GM18508 (cell line): ENCODE results near the gene BNIP5.

Experiments used
- ATAC-seq: cut with Tn5 transposase; IDR thresholded peaks from one replicate; pipeline ENCODE4 v1.9.1; 2021; ENCODE audit warnings: moderate number of reproducible peaks; ENCODE audit not compliant: insufficient read depth, unreplicated experiment

Gene BNIP5

DNA sequence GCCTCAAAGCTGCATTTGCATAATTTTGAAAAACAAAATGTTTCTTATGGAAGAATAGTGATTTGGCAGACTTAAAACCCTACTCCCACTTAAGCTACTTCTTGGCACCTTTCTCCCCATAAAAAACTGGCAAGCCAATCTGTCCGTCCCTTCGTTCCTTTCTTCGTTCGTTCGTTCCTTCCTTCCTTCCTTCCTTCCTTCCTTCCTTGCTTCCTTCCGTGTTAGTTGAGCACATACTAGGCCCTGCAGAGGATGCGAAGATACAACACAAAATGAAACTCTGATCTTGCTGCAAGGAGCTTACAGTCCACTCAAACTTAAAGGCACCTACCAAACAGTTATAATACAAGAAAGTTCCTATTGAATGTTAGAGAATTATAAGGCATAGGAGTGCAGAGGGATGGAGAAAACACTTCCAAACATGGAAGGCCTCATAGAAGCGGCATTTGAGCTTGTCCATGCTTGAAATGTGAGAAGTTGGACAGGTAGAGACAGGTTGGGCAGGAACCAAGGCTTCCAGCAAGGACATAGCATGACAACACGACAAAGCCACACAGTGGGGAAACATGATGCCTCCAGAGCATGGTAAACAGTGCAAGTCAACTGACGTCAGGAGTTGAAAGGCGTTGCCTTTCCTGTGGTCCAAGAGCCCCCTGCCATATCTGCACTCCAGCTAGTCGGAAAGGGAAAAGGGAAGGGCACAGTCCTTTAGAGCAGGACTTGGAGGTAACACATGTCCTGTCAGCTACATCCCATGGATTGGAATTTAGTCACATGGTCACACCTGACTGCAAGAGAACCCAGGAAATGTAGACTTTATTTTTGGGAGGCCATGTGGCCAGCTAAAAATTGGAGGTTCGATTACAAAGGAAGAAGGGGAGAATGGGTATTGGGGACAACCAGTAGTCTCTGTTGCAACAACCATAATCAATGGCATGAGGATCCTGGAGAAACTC lies 59.8 kb downstream of the BNIP5 start:
- no peak for ATAC-seq

DNA sequence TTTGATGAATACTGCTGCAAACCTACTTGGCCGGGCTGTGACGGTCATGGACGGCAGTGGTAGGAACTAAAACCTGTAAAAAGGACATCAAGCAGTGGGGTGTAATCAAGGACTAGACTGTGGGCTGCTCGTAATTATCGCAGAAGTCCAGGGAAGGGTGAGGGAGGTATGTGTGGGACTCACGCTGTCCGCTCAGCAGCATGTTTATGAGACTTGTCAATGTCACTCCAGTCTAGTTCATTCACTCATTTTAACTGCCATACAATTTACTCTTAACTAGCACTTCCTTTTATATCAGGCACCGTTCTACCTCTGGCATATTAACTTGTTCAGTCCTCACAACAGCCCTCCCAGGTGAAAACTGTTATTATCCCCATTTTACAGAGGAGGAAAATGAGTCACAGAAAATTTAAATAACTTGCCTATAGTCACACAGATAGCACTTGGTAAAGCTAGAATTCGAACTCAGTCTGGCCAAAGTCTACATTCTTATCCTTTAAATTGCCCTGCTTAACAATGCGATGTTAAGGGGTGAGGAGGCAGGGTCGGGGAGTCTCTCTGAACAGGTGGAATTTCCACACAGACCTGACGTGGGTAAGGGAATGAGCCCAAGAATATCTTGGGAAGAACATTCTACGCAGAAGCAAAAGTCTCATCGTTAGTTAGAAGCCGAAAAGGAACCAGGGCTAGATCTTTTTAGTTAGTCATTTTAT lies 62.7 kb downstream of the BNIP5 start:
- ATAC-seq: no peak

DNA sequence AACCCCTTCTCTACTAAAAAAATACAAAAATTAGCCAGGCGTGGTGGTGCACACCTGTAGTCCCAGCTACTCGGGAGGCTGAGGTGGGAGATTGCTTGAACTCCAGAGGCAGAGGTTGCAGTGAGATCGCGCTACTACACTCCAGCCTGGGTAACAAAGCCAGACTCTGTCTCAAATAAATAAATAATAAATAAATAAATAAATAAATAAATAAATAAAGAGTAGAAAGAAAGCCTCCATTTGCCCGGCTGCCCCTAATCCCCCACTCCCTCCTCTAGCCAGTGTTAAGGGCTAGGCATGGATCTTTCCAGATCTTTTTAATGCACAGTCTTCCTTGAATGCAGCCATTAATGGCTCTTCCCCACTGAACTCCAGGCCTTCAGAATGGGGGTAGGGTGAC lies 63.6 kb downstream of the BNIP5 start:
- ATAC-seq: no peak

DNA sequence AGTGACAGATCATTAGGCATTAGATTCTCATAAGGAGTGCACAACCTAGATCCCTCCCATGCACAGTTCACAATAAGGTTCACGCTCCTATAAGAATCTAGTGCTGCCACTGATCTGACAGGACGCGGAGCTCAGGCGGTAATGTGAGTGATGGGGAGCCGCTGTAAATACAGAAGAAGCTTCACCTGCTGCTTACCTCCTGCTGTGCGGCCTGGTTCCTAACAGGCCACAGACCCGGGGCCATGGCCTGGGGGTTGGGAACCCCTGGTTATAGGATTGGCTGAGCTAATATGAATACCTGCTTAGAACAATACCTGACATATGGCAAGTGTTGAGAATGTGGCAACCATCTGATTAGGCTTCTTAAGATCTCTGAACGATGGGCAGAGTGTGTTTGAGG lies 64.5 kb downstream of the BNIP5 start:
- ATAC-seq: no peak

DNA sequence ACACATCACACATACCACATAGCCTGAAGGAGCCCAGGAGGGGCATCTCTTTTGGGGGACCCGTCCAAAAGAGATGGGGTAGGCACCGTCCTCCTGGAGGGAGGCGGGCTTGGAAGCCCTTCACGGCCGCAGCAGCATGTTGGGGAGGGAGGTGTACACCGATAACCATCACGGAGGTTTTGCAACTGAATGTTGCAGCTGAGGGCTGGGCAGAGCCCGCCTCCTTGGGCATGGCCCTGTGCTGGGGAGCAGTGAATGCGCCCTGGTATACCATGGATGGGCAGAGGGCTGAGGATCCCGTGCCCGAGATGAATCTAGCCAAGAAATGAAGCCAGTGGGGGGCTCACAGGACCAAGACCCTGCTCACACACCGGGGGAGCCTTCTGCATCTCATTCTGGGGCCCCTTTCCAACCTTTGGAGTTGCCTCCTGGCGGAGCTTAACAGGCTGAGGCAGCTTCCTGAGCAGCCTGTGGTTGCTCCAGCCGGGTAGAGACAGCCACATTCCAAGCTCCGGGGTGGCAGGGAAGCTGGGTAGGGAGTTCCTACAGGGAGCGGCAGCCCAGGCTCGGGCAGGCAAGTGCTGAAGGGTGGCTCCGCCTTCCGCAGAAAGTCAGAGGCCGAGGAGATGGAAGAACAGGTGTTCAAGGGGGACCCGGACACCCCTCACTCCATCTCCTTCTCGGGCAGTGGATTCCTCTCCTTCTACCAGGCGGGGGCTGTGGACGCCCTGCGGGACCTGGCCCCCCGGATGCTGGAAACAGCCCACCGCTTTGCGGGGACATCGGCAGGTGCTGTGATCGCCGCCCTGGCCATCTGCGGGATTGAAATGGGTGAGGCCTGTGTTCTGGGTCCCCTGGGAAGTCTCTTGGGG lies 66.6 kb downstream of the BNIP5 start, which contains the start of gene PNPLA1:
Gene PNPLA1, plus strand, starts transcription at position 227 of the 872 bp plus-strand sequence. Its CDS starts 400 bp downstream, at position 627.
- no peak for ATAC-seq

DNA sequence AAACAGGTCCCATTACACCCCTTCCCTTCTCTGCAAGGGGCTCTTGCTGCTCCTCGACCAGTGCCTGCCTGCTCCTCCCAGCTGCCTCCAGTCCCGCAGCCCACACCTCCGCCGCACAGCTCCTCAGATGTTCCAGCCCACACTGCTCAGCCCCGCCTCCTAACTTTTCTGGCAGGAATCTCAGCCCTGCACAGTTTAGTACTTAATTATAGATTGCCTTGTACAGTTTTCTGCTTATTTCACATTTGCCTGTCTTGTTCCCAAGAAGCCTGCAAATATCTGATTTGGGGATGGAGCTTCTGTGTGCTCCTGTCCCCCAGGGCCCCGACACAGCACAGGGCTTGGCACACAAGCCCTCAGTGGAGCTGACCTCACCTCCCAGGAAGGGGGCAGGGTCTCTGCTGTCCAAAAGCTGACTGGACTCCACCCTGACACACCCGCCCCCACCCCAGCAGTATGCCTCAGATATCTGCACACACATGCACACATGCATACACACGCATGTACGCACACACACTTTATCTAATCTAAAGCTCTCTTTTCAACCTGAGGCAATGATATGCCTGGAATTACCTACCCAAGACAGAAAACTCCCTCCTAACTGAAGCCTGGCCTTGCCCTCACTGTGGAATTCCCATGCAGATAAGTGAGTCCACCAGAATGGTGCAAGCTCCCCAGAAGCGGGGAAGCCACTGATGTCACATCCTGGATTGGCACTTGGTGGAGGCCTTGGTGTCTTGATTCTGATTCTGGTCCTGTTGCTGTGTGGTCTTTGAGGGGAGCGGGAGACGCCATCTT lies 68.0 kb downstream of the BNIP5 start:
- no peak for ATAC-seq

DNA sequence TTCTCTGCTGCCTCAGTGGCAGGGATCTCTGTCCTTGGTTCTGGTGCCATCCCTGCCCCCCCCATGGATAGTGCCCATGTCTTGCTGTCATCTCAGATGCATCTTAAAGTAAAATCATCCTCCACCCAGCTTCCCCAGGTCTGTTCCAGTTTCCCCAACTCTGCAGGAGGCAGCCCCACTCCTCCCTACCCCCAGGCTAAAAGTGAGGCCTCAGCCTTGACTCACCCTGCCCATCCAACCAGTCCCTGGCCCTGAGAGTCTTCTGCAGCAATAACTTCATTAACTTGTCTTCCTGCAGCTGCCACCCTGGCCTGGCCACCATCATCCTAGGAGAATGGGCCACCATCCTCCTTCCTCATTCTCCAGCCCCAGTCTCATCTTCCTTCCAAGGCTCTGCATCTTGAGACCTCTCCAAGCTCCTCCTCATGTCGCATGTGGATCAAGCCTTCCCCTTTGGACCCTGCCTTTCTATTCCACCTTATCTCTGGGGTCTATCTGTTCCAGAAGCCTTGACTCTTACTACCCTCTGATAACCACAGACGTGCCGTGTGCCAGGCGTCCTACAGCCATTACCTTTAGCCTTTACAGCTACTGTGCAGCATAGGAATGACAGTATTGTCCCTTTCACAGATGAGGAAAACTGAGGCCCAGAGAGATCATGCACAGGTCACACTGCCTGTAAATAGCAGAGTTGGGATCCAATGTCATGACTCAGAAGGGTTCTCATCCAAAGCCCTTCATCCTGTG lies 68.8 kb downstream of the BNIP5 start:
- ATAC-seq: no peak

DNA sequence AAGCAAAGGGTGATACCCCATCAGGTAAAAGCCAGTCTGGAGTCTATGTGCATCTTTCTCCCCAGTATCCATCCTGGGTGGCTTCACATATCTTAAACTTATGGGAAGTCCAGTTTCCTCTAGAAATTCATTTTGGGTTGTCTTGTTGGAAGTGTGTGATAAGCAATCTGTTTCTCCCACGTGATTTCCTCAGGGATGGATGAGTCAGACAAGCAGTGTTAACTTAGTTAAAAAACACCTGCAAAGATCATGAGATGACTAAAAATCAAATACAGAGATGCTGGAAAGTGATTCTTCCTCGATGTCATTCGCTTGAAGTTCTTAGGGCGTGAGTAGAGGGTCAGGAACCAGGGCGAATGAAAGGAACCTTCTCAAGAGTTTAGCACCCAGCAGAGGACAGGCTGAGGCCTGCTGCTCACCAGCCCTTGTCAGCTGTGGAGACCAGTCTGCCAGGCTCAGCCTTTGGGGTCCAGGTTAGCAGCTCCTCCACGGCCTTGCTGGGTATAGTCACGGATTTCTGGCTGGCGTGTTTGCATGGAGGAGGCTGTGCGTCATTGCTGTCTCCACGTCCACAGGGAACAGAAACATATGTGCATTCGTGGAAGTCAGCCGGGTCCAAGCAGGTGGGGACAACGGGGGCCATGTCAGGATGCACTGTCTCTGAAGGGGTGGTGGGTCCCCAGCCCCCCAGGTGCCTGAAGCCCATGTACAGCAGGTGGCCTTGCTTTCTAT lies 69.6 kb downstream of the BNIP5 start:
- no peak for ATAC-seq
